Mesothelial cell of epicardium (in vitro differentiated cells): ENCODE data around the gene ZNF746. TPM values are rescaled to one million over a fixed set of nuclear protein-coding genes. Genes with fewer than 3 reads are reported as not detected.
"Not testable (repeated sequence)": the region's sequence is repeated elsewhere in the genome, so short reads cannot be mapped to it uniquely, and the experiment has no call there.

Experiments
- DNase-seq, 2 experiments: peaks; one replicate each; pipeline ENCODE4 v3.0.0; 2021; ENCODE audit warnings: low spot score in 2 of 2; ENCODE audit not compliant: unreplicated experiment in 2 of 2
- H3K27ac Mint-ChIP-seq: 2 replicates; pipeline ENCODE4 v1.8.0; 2021; ENCODE audit warnings: mixed read lengths
- H3K27me3 Mint-ChIP-seq: 2 replicates; pipeline ENCODE4 v1.8.0; 2021; ENCODE audit warnings: low read depth, mixed read lengths
- H3K36me3 Mint-ChIP-seq: 2 replicates; pipeline ENCODE4 v1.8.0; 2021; ENCODE audit warnings: mixed read lengths
- H3K4me1 Mint-ChIP-seq: 2 replicates; pipeline ENCODE4 v1.8.0; 2021; ENCODE audit warnings: mixed read lengths
- H3K4me3 Mint-ChIP-seq: 2 replicates; pipeline ENCODE4 v1.8.0; 2021; ENCODE audit warnings: mild to moderate bottlenecking, moderate library complexity, mixed read lengths
- H3K9me3 Mint-ChIP-seq: 2 replicates; pipeline ENCODE4 v1.8.0; 2021; ENCODE audit warnings: mixed read lengths
- total RNA-seq: library from RNA; stranded (reverse); gene quantifications from 3 replicates; pipeline ENCODE4 v1.2.1, GENCODE V29; 2021
- TF ChIP-seq, protein P1 (sequence below): fragments of 200-600 bp; sonication (generic); IDR thresholded peaks from one replicate; pipeline ENCODE4 v1.5.0; 2021; ENCODE audit warnings: antibody characterized with exemption; ENCODE audit not compliant: unreplicated experiment

The ZNF746 gene
- total RNA-seq, 1 donor from 2014 or later, result 27.3 TPM

DNA sequence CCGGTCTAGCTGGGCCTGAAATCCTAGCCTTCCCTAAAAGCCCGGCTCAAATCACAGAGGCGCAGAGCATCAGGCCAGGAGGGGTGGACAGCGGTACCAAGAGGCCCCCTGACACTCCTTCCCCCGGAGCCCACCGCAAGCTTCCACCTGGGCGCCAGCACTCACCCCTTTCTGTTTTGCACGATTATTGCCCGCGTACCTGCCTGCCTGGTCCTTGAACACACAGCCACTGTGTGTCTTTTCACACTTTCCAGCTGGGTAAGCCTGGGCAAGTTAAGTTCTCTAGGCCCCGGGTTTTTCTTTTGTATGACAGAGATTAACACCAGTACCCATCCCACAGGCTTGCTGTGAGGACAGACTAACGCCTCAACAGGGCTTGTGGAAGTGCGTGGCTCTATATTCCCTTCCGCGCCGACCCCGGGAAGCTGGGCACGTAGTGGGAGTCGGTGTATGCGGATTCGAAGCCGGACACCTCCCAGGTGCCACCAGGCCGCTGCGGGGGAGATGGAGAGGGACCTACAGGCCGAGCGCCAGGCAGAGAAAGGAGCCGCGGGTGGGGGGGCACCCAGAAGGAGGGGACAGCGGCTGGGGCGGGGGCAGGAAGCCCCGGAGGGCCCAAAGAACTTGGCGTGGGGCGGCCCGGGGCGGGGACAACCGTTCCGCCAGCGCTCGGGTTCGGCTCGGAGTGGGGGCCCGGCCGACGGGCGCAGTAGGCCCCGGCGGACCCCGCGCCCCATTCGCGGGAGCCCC is 792 bp downstream of the ZNF746 start:
- H3K27me3 Mint-ChIP-seq, result peaks cover 27% of the 10 kb centered on the region
- no peaks in the 10 kb centered on the region for H3K9me3 Mint-ChIP-seq
- H3K36me3 Mint-ChIP-seq, result peaks cover 17% of the 10 kb centered on the region
- DNase-seq, result peak in 1 of 2 experiments; percentile 64
- peak overlapping the region; percentile 97 for H3K27ac Mint-ChIP-seq
- TF ChIP-seq, protein P1, sequence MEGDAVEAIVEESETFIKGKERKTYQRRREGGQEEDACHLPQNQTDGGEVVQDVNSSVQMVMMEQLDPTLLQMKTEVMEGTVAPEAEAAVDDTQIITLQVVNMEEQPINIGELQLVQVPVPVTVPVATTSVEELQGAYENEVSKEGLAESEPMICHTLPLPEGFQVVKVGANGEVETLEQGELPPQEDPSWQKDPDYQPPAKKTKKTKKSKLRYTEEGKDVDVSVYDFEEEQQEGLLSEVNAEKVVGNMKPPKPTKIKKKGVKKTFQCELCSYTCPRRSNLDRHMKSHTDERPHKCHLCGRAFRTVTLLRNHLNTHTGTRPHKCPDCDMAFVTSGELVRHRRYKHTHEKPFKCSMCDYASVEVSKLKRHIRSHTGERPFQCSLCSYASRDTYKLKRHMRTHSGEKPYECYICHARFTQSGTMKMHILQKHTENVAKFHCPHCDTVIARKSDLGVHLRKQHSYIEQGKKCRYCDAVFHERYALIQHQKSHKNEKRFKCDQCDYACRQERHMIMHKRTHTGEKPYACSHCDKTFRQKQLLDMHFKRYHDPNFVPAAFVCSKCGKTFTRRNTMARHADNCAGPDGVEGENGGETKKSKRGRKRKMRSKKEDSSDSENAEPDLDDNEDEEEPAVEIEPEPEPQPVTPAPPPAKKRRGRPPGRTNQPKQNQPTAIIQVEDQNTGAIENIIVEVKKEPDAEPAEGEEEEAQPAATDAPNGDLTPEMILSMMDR, result no peak
- peaks cover 21% of the 10 kb centered on the region for H3K4me1 Mint-ChIP-seq
- H3K4me3 Mint-ChIP-seq, result peak overlapping the region; percentile 96

DNA sequence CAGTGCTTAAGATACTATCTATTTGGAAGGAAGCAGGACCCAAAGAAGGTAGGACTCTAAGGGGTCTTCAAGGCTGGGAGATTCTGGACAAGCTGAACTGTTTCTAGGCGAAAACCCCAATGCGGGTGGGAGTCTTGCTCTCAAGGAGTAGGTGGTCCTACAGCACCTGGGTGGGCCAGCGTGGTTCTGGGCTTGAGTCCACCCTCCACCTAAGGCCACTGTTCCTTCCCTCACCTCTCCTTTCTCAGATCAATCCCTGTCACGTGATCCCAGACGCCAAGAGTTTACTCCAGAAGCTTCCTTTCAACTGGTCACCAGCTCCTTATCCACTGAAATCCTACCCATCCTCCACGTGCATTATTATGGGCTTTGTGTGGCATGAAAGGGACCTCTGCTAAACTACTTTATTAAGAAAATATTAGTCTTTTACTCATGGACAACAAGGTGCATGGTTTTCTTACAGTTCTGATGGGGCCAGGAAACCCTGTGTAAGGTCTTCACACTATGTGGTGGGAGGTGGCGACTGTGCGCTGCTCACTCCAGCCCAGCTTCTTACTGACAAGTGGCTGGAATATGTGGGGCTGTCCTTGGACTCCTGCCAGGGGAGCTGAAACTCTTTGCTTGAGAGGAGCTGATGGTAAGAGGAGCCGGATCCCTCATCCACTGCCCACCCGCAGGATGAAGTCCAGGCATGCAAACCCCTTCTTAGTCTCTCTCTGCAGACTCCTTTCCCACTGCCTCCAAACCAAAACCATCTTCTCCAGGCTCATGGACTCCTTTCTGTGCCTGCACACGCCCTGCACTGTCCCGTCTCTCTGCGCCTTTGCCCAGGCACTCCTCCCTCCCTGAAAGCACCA is 1.6 kb downstream of the ZNF746 start:
- DNase-seq, result peak; percentile 53 to 81
- H3K36me3 Mint-ChIP-seq, result peaks cover 20% of the 10 kb centered on the region
- peaks cover 21% of the 10 kb centered on the region for H3K4me1 Mint-ChIP-seq
- no peaks in the 10 kb centered on the region for H3K9me3 Mint-ChIP-seq
- TF ChIP-seq, protein P1, result no peak
- peak overlapping the region; percentile 97 for H3K27ac Mint-ChIP-seq
- peak overlapping the region; percentile 96 for H3K4me3 Mint-ChIP-seq
- peaks cover 24% of the 10 kb centered on the region for H3K27me3 Mint-ChIP-seq

GRCh38 chr7:149494738-149495368 is 2.8 kb downstream of the ZNF746 start:
- H3K27ac Mint-ChIP-seq, result no peak overlapping the region
- peak overlapping the region; percentile 37 for H3K4me3 Mint-ChIP-seq
- DNase-seq, result no peak

GRCh38 chr7:149493975-149494374 is 3.6 kb downstream of the ZNF746 start:
- Mint-ChIP-seq H3K36me3 (peaks cover 35% of the 10 kb centered on the region), H3K4me1 (peaks cover 21% of the 10 kb centered on the region)
- not testable (repeated sequence) for DNase-seq, H3K9me3 Mint-ChIP-seq, H3K27ac Mint-ChIP-seq, H3K27me3 Mint-ChIP-seq, H3K4me3 Mint-ChIP-seq

More at GRCh38 chr7:149494738-149495368, 2.8 kb downstream of the ZNF746 start:
- Mint-ChIP-seq H3K27me3 (peaks cover 13% of the 10 kb centered on the region), H3K9me3 (no peaks in the 10 kb centered on the region), H3K36me3 (peaks cover 29% of the 10 kb centered on the region), H3K4me1 (peaks cover 21% of the 10 kb centered on the region)
- TF ChIP-seq, protein P1, result no peak

DNA sequence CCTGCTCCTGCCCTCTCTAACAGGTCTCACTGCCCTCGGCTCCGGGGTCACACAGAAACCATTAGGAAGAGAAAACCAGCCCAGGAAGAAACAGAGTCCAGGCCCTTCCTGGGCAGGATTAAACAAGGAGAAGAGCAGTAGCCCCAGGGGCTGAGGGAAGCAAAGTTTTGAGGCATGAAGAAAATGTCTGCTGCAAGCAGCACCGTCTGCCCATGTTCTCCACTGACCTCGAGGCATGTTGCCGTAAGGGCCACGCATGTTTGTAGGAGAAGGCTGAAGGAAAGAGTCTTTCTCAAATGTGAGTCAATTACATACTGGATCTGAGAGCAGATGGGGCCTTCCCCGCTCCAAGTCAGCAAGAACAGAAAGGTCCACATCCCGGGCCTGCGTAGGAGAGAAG is 4.2 kb downstream of the ZNF746 start:
- H3K27me3 Mint-ChIP-seq, result no peaks in the 10 kb centered on the region
- no peak for DNase-seq
- peaks cover 38% of the 10 kb centered on the region for H3K36me3 Mint-ChIP-seq
- no peak overlapping the region for H3K27ac Mint-ChIP-seq
- no peaks in the 10 kb centered on the region for H3K9me3 Mint-ChIP-seq
- H3K4me1 Mint-ChIP-seq, result peaks cover 21% of the 10 kb centered on the region
- TF ChIP-seq, protein P1, result no peak
- H3K4me3 Mint-ChIP-seq, result no peak overlapping the region
